Upper lobe of left lung (tissue), 6 donors: ENCODE data around the gene LRRC73. TPM values are rescaled to one million over a fixed set of nuclear protein-coding genes. Genes with fewer than 3 reads are reported as not detected.

Source experiments
- ATAC-seq, 2 donors: fragments of 200-7000 bp; cut with Tn5 transposase; one replicate each; pipeline ENCODE4 v1.9.1; 2022; ENCODE audit warnings: mild to moderate bottlenecking in 2 of 2, moderate library complexity in 2 of 2; ENCODE audit not compliant: low FRiP score in 2 of 2
- DNase-seq, 2 donors: peaks; one replicate each; pipeline ENCODE4 v3.0.0-alpha.2; 2019 to 2020
- H3K27ac ChIP-seq, 4 donors: fragments of 200-600 bp; sonication (generic); one replicate each; pipeline ENCODE4 v1.5.1; 2016 to 2019
- H3K27me3 ChIP-seq, 4 donors: fragments of 200-600 bp; sonication (generic); one replicate each; pipeline ENCODE4 v1.5.1; 2017 to 2019
- H3K36me3 ChIP-seq, 4 donors: fragments of 200-600 bp; sonication (generic); one replicate each; pipeline ENCODE4 v1.5.1; 2016 to 2019
- H3K4me1 ChIP-seq, 4 donors: fragments of 200-600 bp; sonication (generic); one replicate each; pipeline ENCODE4 v1.5.1; 2018 to 2019
- H3K4me3 ChIP-seq, 4 donors: fragments of 200-600 bp; sonication (generic); one replicate each; pipeline ENCODE4 v1.5.1; 2017 to 2019; ENCODE audit warnings: mild to moderate bottlenecking in 2 of 4, moderate library complexity in 1 of 4
- H3K9me3 ChIP-seq, 4 donors: fragments of 200-600 bp; sonication (generic); one replicate each; pipeline ENCODE4 v1.5.1; 2018 to 2019
- EP300 ChIP-seq, 4 donors: sonication (generic); formaldehyde crosslinking; IDR thresholded peaks; one replicate each; pipeline ENCODE4 v1.5.1; 2017; ENCODE audit warnings: antibody characterized with exemption in 4 of 4, control low read depth in 2 of 4
- POLR2A ChIP-seq, 4 donors: fragments of 450-650 bp; IDR thresholded peaks; one replicate each; pipeline ENCODE4 v1.5.1; 2016 to 2017; ENCODE audit warnings: antibody characterized with exemption in 4 of 4, mild to moderate bottlenecking in 2 of 4
- POLR2AphosphoS5 ChIP-seq, 2 donors: sonication (generic); formaldehyde crosslinking; IDR thresholded peaks; one replicate each; pipeline ENCODE4 v1.5.1; 2017; ENCODE audit warnings: antibody characterized with exemption in 2 of 2
- WGBS, 2 donors: methylation state at CpG; one replicate each; pipeline ENCODE4 v1.1.5; 2017 to 2018; 5-methylcytosine and 5-hydroxymethylcytosine counted together
- total RNA-seq, 6 donors: library from RNA; depleted of rRNA in 4 of 6; stranded (reverse); fragments of >200 nt in 4 of 6; gene quantifications; one replicate each; pipeline versions ENCODE4 v1.1.0 to v1.2.1, GENCODE V29; 2016 to 2021
- TF ChIP-seq, protein P1 (sequence below), 6 experiments: fragments of 450-650 bp in 4 of 6; fragments of 200-600 bp in 2 of 6; sonication (generic) in 2 of 6; IDR thresholded peaks; one replicate each; pipeline ENCODE4 v1.5.1; 2016 to 2019; ENCODE audit warnings: antibody characterized with exemption in 6 of 6
- donor health status: DM: no; HTN: no; CAD: no; lungs with moderate emphysema.
- donor health status: DM: no; HTN: yes; CAD: no; lungs with severe emphysema.

LRRC73 gene
- total RNA-seq, 6 donors from 2014 or later = 0.34 to 3.4 (median 2.5) TPM

DNA sequence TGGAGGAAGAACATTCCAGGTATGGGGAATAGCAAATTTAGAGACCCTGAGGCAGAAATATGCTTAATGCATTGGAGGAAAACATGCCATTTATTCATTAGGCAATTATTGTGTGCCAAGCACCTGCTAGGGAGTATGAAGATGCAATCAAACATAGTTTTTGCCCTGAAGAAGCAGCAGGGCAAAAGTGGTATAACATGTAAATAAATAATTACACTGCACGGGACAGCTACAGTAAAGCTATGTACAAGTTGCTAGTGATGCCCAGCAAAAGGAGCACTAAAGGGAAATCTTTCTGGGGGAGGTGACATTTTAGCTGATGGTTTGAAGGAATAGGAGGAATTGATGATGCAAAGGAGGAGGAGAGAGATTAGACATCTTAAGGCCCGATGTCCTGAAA lies 33.4 kb downstream of the LRRC73 start:
- 31 to 34% methylated on average over 2 of the region's 2 CpGs for WGBS, 2 donors
- TF ChIP-seq POLR2AphosphoS5 (IDR thresholded peaks at IDR 0.05) (no peak), POLR2A (IDR thresholded peaks at IDR 0.05) (no peak), EP300 (IDR thresholded peaks at IDR 0.05) (no peak)
- TF ChIP-seq, protein P1, sequence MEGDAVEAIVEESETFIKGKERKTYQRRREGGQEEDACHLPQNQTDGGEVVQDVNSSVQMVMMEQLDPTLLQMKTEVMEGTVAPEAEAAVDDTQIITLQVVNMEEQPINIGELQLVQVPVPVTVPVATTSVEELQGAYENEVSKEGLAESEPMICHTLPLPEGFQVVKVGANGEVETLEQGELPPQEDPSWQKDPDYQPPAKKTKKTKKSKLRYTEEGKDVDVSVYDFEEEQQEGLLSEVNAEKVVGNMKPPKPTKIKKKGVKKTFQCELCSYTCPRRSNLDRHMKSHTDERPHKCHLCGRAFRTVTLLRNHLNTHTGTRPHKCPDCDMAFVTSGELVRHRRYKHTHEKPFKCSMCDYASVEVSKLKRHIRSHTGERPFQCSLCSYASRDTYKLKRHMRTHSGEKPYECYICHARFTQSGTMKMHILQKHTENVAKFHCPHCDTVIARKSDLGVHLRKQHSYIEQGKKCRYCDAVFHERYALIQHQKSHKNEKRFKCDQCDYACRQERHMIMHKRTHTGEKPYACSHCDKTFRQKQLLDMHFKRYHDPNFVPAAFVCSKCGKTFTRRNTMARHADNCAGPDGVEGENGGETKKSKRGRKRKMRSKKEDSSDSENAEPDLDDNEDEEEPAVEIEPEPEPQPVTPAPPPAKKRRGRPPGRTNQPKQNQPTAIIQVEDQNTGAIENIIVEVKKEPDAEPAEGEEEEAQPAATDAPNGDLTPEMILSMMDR (IDR thresholded peaks at IDR 0.05) = no peak
- H3K27me3 ChIP-seq = no peaks in the 10 kb centered on the region
- no peaks in the 10 kb centered on the region for H3K36me3 ChIP-seq
- ATAC-seq (no peak), DNase-seq (no peak)
- peaks cover 13 to 31% (median 17%) of the 10 kb centered on the region in 4 donors for H3K4me1 ChIP-seq
- H3K9me3 ChIP-seq = no peaks in the 10 kb centered on the region
- H3K4me3 ChIP-seq = peak overlapping the region in 3 of 4 donors; percentile 68 to 87 (median 81)
- H3K27ac ChIP-seq = peak overlapping the region in 3 of 4 donors; percentile 83 to 89 (median 88)

- 80 to 86% methylated on average over 4 to 6 of the region's 6 CpGs for WGBS, 2 donors
- TF ChIP-seq EP300 (IDR thresholded peaks at IDR 0.05) (no peak), POLR2A (IDR thresholded peaks at IDR 0.05) (no peak), POLR2AphosphoS5 (IDR thresholded peaks at IDR 0.05) (no peak)
- TF ChIP-seq, protein P1 (IDR thresholded peaks at IDR 0.05) = no peak
- ATAC-seq (no peak), DNase-seq (no peak)
- Histone ChIP-seq H3K36me3 (no peaks in the 10 kb centered on the region), H3K27me3 (no peaks in the 10 kb centered on the region), H3K4me3 (no peak overlapping the region), H3K4me1 (peaks cover 13 to 30% (median 17%) of the 10 kb centered on the region in 4 donors), H3K9me3 (no peaks in the 10 kb centered on the region), H3K27ac (no peak overlapping the region)
Measured at GRCh38 chr6:43475516-43475915, 34.6 kb downstream of the LRRC73 start.

DNA sequence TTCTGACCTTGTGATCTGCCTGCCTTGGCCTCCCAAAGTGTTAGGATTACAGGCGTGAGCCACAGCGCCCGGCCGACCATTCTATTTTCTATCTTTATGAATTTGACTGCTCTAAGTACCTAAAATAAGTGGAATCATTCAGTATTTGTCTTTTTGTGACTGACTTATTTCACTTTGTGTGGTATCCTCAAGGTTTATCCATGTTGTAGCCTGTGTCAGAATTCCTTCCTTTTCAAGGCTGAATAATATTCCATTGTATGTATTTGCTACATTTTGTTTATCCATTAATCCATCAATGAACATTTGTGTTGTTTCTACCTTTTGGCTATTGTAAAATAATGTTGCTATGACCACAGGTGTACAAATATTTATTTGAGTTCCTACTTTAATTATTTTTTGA lies 37.6 kb downstream of the LRRC73 start:
- Histone ChIP-seq H3K4me3 (no peak overlapping the region), H3K27ac (no peak overlapping the region), H3K36me3 (no peaks in the 10 kb centered on the region), H3K27me3 (no peaks in the 10 kb centered on the region), H3K9me3 (no peaks in the 10 kb centered on the region), H3K4me1 (peaks cover 0 to 4% (median 4%) of the 10 kb centered on the region in 4 donors)
- DNase-seq (no peak), ATAC-seq (no peak)
- TF ChIP-seq POLR2A (IDR thresholded peaks at IDR 0.05) = no peak
- TF ChIP-seq, protein P1 (IDR thresholded peaks at IDR 0.05) = no peak
- no peak for TF ChIP-seq EP300 (IDR thresholded peaks at IDR 0.05)
- no peak for TF ChIP-seq POLR2AphosphoS5 (IDR thresholded peaks at IDR 0.05)
- WGBS, 2 donors = 97 to 99% methylated on average over 4 of the region's 4 CpGs

- TF ChIP-seq, protein P1 (IDR thresholded peaks at IDR 0.05) = no peak
- no peak for TF ChIP-seq EP300 (IDR thresholded peaks at IDR 0.05)
- no peak for TF ChIP-seq POLR2AphosphoS5 (IDR thresholded peaks at IDR 0.05)
- TF ChIP-seq POLR2A (IDR thresholded peaks at IDR 0.05) = no peak
- Histone ChIP-seq H3K27me3 (no peaks in the 10 kb centered on the region), H3K4me1 (no peaks in the 10 kb centered on the region), H3K27ac (no peak overlapping the region), H3K9me3 (no peaks in the 10 kb centered on the region), H3K4me3 (no peak overlapping the region), H3K36me3 (no peaks in the 10 kb centered on the region)
- DNase-seq (no peak), ATAC-seq (no peak)
- WGBS, 2 donors = 57 to 78% methylated on average over 1 of the region's 1 CpG
Measured at GRCh38 chr6:43471399-43471798, 38.7 kb downstream of the LRRC73 start.

DNA sequence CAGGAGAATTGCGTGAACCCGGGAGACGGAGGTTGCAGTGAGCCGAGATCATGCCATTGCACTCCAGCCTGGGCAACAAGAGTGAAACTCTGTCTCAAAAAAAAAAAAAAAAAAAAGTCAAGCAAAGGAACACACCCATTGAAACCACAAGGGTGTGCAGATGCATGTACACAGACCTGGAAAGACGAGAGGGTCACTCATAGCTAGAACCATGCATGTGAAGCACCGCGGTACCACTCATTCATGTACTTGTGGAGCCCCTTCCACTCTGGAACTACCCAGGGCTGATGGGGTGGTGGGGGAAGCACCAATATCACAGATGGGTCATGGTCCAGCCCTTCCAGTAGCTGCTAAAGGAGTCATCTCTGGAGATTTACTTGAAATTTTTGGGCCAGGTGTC lies 40.2 kb downstream of the LRRC73 start:
- Histone ChIP-seq H3K27ac (no peak overlapping the region), H3K27me3 (no peaks in the 10 kb centered on the region), H3K36me3 (no peaks in the 10 kb centered on the region), H3K9me3 (no peaks in the 10 kb centered on the region), H3K4me3 (no peak overlapping the region), H3K4me1 (no peaks in the 10 kb centered on the region)
- DNase-seq (no peak), ATAC-seq (no peak)
- TF ChIP-seq POLR2AphosphoS5 (IDR thresholded peaks at IDR 0.05) (no peak), POLR2A (IDR thresholded peaks at IDR 0.05) (no peak), EP300 (IDR thresholded peaks at IDR 0.05) (no peak)
- TF ChIP-seq, protein P1 (IDR thresholded peaks at IDR 0.05) = no peak
- 87 to 89% methylated on average over 7 of the region's 7 CpGs for WGBS, 2 donors
